Measurements from ENCODE around the gene MMAB.

The MMAB gene

GRCh38 chr12:109601557-109601956 lies 28.3 kb upstream of the MMAB start:
- no peak for DNase-seq

DNA sequence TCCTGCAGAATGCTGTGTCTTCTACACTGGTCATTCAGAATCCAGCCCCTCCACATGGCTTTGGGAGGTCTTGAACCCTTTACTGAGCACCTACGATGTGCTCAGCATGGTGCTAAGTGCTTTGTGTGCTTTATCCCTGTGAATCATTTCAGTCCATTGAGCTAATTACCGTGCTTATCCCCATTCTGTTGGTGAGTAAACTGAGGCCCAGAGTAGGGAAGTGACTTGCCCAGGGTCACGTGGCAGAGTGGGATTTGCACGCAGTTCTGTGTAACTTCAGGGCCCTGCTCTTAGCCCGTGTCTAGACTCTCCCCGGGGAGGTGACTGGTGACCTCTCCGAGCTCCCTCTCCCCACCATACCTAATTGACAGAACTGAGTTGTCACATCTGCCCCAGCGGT lies 27.7 kb upstream of the MMAB start:
- no peak for DNase-seq

DNA sequence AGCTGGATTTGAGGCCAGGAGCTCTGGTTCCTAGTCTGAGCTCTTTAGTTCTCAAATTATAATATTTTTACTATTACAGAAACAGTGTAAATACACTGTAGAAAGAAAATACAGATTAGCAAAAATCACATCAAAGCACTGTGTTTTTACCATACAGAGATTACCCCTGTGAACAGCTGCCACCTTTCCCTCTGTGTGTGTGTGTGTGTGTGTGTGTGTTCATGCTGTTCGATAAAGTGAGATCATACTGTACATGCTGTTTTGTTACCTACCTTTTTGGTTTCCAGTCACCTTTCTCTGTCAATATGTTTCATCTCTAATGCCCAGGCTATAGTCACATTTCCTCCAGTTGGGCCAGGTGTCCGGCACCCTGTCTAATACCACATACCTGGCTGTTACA lies 27.2 kb upstream of the MMAB start:
- DNase-seq = no peak

GRCh38 chr12:109599087-109599486 lies 25.8 kb upstream of the MMAB start:
- DNase-seq = no peak

GRCh38 chr12:109598428-109598854 lies 25.1 kb upstream of the MMAB start:
- DNase-seq = no peak

GRCh38 chr12:109597795-109598427 lies 24.6 kb upstream of the MMAB start:
- peak; percentile 55 for DNase-seq

- DNase-seq = no peak
Observed at GRCh38 chr12:109597414-109597794, 24.1 kb upstream of the MMAB start.

DNA sequence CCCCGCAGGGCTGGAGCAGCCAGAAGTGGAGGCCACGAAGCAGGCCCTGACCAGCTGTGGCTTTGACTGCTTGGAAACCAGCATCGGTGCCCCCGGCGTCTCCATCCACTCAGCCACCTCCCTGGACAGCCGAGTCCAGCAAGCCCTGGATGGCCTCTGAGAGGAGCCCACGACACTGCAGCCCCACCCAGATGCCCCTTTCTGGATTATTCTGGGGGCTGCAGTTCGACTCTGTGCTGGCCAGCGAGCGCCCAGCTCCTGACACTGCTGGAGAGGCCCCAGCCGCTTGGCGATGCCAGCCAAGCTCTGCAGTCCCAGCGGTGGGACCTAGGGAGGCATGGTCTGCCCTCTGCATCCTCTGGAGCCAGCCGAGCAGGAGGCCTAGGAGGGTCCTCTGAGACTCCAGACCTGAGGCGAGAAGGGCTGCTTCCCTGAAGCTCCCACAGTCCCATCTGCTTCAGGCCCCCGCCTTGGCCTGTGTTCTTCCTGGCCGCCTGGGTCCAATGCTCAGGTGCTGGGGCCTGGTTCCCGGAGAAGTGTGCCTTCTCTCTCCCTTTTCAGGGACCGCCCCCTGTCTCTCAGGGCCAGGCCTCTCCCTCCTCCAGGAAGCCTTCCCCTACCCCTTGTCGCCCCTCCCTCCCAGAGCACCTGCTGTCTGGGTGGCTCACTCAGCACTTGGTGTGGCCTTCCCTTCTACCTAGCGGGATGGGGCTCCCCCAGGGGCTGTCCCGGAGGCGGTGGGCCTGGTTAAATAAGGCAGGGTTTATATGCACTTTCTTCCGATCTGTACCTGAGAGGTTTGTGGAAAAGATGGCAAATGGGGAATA lies 23.3 kb upstream of the MMAB start:
- no peak for DNase-seq

DNA sequence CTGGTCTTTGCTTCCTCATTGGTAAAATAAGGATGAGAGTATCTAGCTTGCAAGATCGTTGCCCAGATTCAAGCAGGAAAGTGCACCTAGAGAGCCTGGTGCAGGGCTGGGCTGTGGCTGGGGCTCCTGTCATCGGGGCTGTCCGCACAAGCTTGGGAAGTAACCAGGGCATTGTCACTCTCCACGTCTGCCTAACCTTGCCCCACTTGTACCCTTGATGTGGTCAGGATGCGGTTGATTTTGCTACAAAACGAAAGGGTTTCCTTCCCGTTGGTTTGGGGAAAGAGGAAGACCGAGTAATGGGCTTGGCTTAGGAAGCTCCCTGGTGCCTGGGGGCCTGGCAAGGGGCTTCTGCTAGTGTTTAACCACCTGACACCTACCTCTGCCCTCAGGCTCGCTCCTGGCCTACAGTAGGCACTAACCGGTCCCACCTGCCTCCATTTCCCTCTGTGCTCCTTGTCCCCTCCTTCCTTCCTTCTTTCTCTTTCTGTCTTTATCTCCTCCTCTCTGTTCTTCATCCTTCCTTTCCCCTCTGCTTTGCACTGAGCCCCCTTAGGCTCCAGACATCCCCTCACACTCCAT lies 22.1 kb upstream of the MMAB start:
- no peak for DNase-seq

GRCh38 chr12:109594556-109595317 lies 21.4 kb upstream of the MMAB start:
- DNase-seq = no peak

GRCh38 chr12:109592905-109593272 lies 19.6 kb upstream of the MMAB start:
- no peak for DNase-seq

GRCh38 chr12:109592195-109592904 lies 19.0 kb upstream of the MMAB start:
- no peak for DNase-seq

- no peak for DNase-seq
Observed at GRCh38 chr12:109591041-109591440, 17.7 kb upstream of the MMAB start.

DNA sequence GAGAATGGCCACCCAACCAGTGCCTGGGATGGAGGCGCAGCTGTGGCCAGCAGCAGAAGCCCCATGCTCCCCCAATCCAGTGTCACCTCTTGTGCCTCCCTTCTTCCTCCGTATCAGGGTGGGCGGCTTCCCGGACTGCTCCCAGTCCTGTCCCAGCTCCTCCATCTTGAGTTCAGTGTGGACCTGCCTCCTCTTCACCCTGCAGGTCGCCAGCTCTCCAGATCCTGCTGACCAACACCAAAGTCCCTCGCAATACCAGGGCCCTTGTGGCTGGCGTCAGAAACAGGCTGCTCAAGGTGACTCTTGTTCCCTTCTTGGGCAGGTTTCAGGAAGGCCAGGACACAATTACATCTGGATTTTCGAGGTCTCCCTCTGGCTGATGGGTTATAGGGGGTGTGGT lies 17.3 kb upstream of the MMAB start:
- no peak for DNase-seq

- DNase-seq = no peak
Observed at GRCh38 chr12:109589691-109590245, 16.5 kb upstream of the MMAB start.

DNA sequence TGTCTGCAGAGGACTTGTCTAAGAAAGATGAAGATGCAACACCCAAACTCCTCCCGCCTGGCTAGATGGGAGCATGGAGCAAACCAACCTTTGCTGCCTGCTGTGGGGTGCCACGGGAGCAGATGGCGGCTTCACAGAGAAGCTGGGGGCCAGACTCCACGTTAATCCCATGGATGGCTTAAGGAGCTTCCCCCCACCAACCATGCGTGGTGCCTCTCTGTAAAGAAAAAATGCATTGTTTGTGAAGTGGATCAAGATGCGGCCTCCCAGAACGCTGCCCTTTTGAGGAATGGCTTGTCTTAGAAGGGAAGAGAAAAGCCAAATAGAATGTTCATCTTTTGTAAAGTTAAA lies 15.9 kb upstream of the MMAB start:
- DNase-seq = no peak

GRCh38 chr12:109588461-109589239 lies 15.3 kb upstream of the MMAB start:
- no peak for DNase-seq

DNA sequence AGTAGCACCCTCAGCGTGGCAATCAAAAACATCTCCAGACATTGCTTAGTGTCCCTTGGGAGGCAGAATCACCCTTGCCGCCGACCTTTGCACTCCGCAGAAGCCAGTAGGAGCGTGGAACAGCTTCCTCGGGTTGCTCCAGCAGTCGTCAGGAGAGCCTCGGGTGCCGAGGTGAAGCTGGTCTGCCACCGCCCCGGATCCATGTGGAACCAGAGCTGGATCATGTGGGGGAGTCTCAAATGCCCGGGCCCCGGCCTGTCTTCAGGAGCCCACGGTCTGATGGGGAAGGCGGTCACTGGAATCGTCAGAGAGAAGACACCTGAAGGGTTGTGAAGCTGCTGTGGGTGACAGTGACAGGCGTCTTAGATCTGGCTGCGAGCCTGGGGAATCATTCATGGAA lies 14.6 kb upstream of the MMAB start:
- no peak for DNase-seq

- DNase-seq = peak; percentile 34
Observed at GRCh38 chr12:109586385-109587296, 13.3 kb upstream of the MMAB start.

DNA sequence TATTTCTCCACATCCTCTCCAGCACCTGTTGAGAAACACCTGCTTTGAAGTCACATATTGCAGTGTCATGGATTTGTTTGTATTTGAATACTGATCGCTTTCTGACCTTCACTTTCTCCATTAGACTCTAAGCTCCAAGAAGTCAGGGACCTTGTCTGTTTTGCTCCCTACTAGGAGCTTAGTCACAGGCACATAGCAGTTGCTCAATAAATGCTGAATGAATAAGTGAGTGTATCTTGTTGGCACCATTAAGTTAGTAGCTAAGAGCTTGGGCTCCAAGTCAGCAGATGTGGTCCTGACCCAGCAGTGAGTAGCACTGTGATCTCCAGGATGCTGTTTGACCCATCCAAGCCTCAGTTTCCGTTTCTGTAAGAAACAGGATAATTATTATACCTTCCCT lies 10.4 kb upstream of the MMAB start:
- DNase-seq = no peak

GRCh38 chr12:109582636-109583035 lies 9.3 kb upstream of the MMAB start:
- no peak for DNase-seq
